Mesendoderm (in vitro differentiated cells): ENCODE data around the gene ALDH1L2.
"Not testable (repeated sequence)": the region's sequence is repeated elsewhere in the genome, so short reads cannot be mapped to it uniquely, and the experiment has no call there.

Experiments
- DNase-seq: peaks from one replicate; pipeline ENCODE4 v3.0.0; 2013
- H2AK5ac ChIP-seq: 2 replicates; pipeline ENCODE4 v1.6.1; 2013; ENCODE audit warnings: low read length, inconsistent platforms
- H2BK120ac ChIP-seq: 2 replicates; pipeline ENCODE4 v1.6.1; 2013; ENCODE audit warnings: low read depth, mild to moderate bottlenecking, low read length, moderate library complexity, mixed read lengths
- H2BK15ac ChIP-seq: replicated peaks from 2 replicates; pipeline ENCODE4 v1.6.1; 2013; ENCODE audit warnings: low read depth, mild to moderate bottlenecking, moderate library complexity
- H2BK5ac ChIP-seq: 2 replicates; pipeline ENCODE4 v1.6.1; 2013; ENCODE audit warnings: low read length, inconsistent platforms
- H3K18ac ChIP-seq: 2 replicates; pipeline ENCODE4 v1.6.1; 2013; ENCODE audit warnings: mild to moderate bottlenecking, low read length, mixed read lengths
- H3K23ac ChIP-seq: one replicate; pipeline ENCODE4 v1.6.1; 2013; ENCODE audit warnings: low read length
- H3K27ac ChIP-seq: 2 replicates; pipeline ENCODE4 v1.5.1; 2013; ENCODE audit warnings: low read depth, mild to moderate bottlenecking, inconsistent platforms, low read length, moderate library complexity
- H3K27me3 ChIP-seq: 2 replicates; pipeline ENCODE4 v1.6.1; 2013; ENCODE audit warnings: low read length, control low read depth, mild to moderate bottlenecking, inconsistent platforms; ENCODE audit not compliant: insufficient read depth, poor library complexity
- H3K36me3 ChIP-seq: 2 replicates; pipeline ENCODE4 v1.6.1; 2013; ENCODE audit warnings: low read length, inconsistent platforms; ENCODE audit not compliant: control insufficient read depth, insufficient read depth
- H3K4ac ChIP-seq: one replicate; pipeline ENCODE4 v1.6.1; 2013; ENCODE audit warnings: low read depth, mild to moderate bottlenecking, low read length, moderate library complexity
- H3K4me1 ChIP-seq: 2 replicates; pipeline ENCODE4 v1.6.1; 2013; ENCODE audit warnings: low read depth, low read length, inconsistent platforms; ENCODE audit not compliant: control insufficient read depth
- H3K4me2 ChIP-seq: 2 replicates; pipeline ENCODE4 v1.6.1; 2013; ENCODE audit warnings: low read length
- H3K4me3 ChIP-seq: 2 replicates; pipeline ENCODE4 v1.5.1; 2013; ENCODE audit warnings: mild to moderate bottlenecking, low read length
- H3K56ac ChIP-seq: one replicate; pipeline ENCODE4 v1.6.1; 2013; ENCODE audit warnings: low read length
- H3K79me1 ChIP-seq: 2 replicates; pipeline ENCODE4 v1.6.1; 2013; ENCODE audit warnings: low read length, inconsistent platforms
- H3K79me2 ChIP-seq: 2 replicates; pipeline ENCODE4 v1.6.1; 2013; ENCODE audit warnings: mild to moderate bottlenecking, low read length; ENCODE audit not compliant: control insufficient read depth, insufficient read depth
- H3K9ac ChIP-seq: 2 replicates; pipeline ENCODE4 v1.6.1; 2013; ENCODE audit warnings: low read length, inconsistent platforms
- H4K5ac ChIP-seq: one replicate; pipeline ENCODE4 v1.6.1; 2013; ENCODE audit warnings: low read length
- H4K8ac ChIP-seq: one replicate; pipeline ENCODE4 v1.6.1; 2013; ENCODE audit warnings: low read depth, mild to moderate bottlenecking, control low read depth, low read length, moderate library complexity
- WGBS: extraction: QIAGEN DNeasy Blood & Tissue Kit; methylation state at CpG from one replicate; pipeline ENCODE4 v1.1.7; 2013; ENCODE audit warnings: low lambda C conversion rate, missing lambda C conversion rate; ENCODE audit not compliant: insufficient coverage; ENCODE audit errors: extremely low coverage; 5-methylcytosine and 5-hydroxymethylcytosine counted together

Gene ALDH1L2

GRCh38 chr12:104985206-104985605, 99.1 kb downstream of the ALDH1L2 start:
- no peak overlapping the region for H3K4ac ChIP-seq
- no peak for DNase-seq
- no peak overlapping the region for H4K8ac ChIP-seq
- H3K79me2 ChIP-seq: peaks cover 19% of the 10 kb centered on the region
- no peak overlapping the region for H3K56ac ChIP-seq
- H3K36me3 ChIP-seq: no peaks in the 10 kb centered on the region
- H3K23ac ChIP-seq: no peak overlapping the region
- no peaks in the 10 kb centered on the region for H3K27me3 ChIP-seq
- H2AK5ac ChIP-seq: no peak overlapping the region
- H2BK5ac ChIP-seq: no peak overlapping the region
- no peak overlapping the region for H3K18ac ChIP-seq
- no peak overlapping the region for H3K4me2 ChIP-seq
- H2BK120ac ChIP-seq: no peak overlapping the region
- no CpG with 5 or more reads among the region's 4 CpGs for WGBS
- no peak overlapping the region for H2BK15ac ChIP-seq
- H3K27ac ChIP-seq: no peak overlapping the region
- no peak overlapping the region for H4K5ac ChIP-seq
- peaks cover 6% of the 10 kb centered on the region for H3K79me1 ChIP-seq
- H3K9ac ChIP-seq: no peak overlapping the region
- H3K4me3 ChIP-seq: no peak overlapping the region
- peaks cover 2% of the 10 kb centered on the region for H3K4me1 ChIP-seq

- H4K8ac ChIP-seq, H3K4me2 ChIP-seq, H3K4me3 ChIP-seq, H3K9ac ChIP-seq, H2BK15ac ChIP-seq, H2BK5ac ChIP-seq, H3K56ac ChIP-seq, H2BK120ac ChIP-seq, H3K27me3 ChIP-seq, H2AK5ac ChIP-seq, H3K23ac ChIP-seq, H3K4ac ChIP-seq, H3K27ac ChIP-seq, H3K79me1 ChIP-seq, H3K36me3 ChIP-seq, DNase-seq, H3K79me2 ChIP-seq, H3K18ac ChIP-seq, H4K5ac ChIP-seq, H3K4me1 ChIP-seq: not testable (repeated sequence)
- WGBS: no CpG with 5 or more reads among the region's 15 CpGs
These were observed 106.6 kb downstream of the ALDH1L2 start for GRCh38 chr12:104977688-104978087.

GRCh38 chr12:104976703-104977102, 107.6 kb downstream of the ALDH1L2 start:
- Histone ChIP-seq H3K79me2 (no peaks in the 10 kb centered on the region), H4K5ac (no peak overlapping the region), H3K27ac (no peak overlapping the region), H2BK5ac (no peak overlapping the region), H3K4me1 (no peaks in the 10 kb centered on the region), H4K8ac (no peak overlapping the region), H3K4me3 (no peak overlapping the region), H3K23ac (no peak overlapping the region), H2AK5ac (no peak overlapping the region), H3K27me3 (no peaks in the 10 kb centered on the region), H3K9ac (no peak overlapping the region), H3K4ac (no peak overlapping the region), H2BK120ac (no peak overlapping the region), H3K36me3 (no peaks in the 10 kb centered on the region), H3K56ac (no peak overlapping the region), H3K18ac (no peak overlapping the region), H3K79me1 (no peaks in the 10 kb centered on the region), H2BK15ac (no peak overlapping the region), H3K4me2 (no peak overlapping the region)
- DNase-seq: no peak
- WGBS: no CpG with 5 or more reads among the region's 8 CpGs

GRCh38 chr12:104975587-104976343, 108.5 kb downstream of the ALDH1L2 start:
- DNase-seq: no peak
- no peaks in the 10 kb centered on the region for H3K79me1 ChIP-seq
- H2AK5ac ChIP-seq: no peak overlapping the region
- H3K27ac ChIP-seq: no peak overlapping the region
- no peak overlapping the region for H3K9ac ChIP-seq
- no peaks in the 10 kb centered on the region for H3K36me3 ChIP-seq
- H2BK5ac ChIP-seq: no peak overlapping the region
- H3K4ac ChIP-seq: no peak overlapping the region
- no peak overlapping the region for H4K8ac ChIP-seq
- H3K4me3 ChIP-seq: no peak overlapping the region
- H4K5ac ChIP-seq: no peak overlapping the region
- WGBS: no CpG with 5 or more reads among the region's 4 CpGs
- H3K27me3 ChIP-seq: no peaks in the 10 kb centered on the region
- H3K18ac ChIP-seq: no peak overlapping the region
- no peaks in the 10 kb centered on the region for H3K4me1 ChIP-seq
- H3K79me2 ChIP-seq: no peaks in the 10 kb centered on the region
- no peak overlapping the region for H2BK15ac ChIP-seq
- H3K4me2 ChIP-seq: no peak overlapping the region
- no peak overlapping the region for H2BK120ac ChIP-seq
- no peak overlapping the region for H3K56ac ChIP-seq
- no peak overlapping the region for H3K23ac ChIP-seq

GRCh38 chr12:104974626-104975290, 109.5 kb downstream of the ALDH1L2 start:
- no peak overlapping the region for H3K4ac ChIP-seq
- H3K27ac ChIP-seq: no peak overlapping the region

More at GRCh38 chr12:104974626-104975290, 109.5 kb downstream of the ALDH1L2 start:
- H3K79me2 ChIP-seq: no peaks in the 10 kb centered on the region
- H3K36me3 ChIP-seq: no peaks in the 10 kb centered on the region
- H3K18ac ChIP-seq: no peak overlapping the region
- H3K4me2 ChIP-seq: no peak overlapping the region
- no peak overlapping the region for H3K56ac ChIP-seq
- no peak overlapping the region for H2AK5ac ChIP-seq
- H3K9ac ChIP-seq: no peak overlapping the region
- H4K8ac ChIP-seq: no peak overlapping the region
- no peak for DNase-seq
- no peak overlapping the region for H3K4me3 ChIP-seq
- H2BK15ac ChIP-seq: no peak overlapping the region
- H3K4me1 ChIP-seq: no peaks in the 10 kb centered on the region
- no peaks in the 10 kb centered on the region for H3K79me1 ChIP-seq
- WGBS: no CpG with 5 or more reads among the region's 7 CpGs
- H3K27me3 ChIP-seq: no peaks in the 10 kb centered on the region
- H3K23ac ChIP-seq: no peak overlapping the region
- no peak overlapping the region for H2BK120ac ChIP-seq
- no peak overlapping the region for H4K5ac ChIP-seq
- no peak overlapping the region for H2BK5ac ChIP-seq
